Measurements from ENCODE around the gene C19orf12.

C19orf12 gene

DNA sequence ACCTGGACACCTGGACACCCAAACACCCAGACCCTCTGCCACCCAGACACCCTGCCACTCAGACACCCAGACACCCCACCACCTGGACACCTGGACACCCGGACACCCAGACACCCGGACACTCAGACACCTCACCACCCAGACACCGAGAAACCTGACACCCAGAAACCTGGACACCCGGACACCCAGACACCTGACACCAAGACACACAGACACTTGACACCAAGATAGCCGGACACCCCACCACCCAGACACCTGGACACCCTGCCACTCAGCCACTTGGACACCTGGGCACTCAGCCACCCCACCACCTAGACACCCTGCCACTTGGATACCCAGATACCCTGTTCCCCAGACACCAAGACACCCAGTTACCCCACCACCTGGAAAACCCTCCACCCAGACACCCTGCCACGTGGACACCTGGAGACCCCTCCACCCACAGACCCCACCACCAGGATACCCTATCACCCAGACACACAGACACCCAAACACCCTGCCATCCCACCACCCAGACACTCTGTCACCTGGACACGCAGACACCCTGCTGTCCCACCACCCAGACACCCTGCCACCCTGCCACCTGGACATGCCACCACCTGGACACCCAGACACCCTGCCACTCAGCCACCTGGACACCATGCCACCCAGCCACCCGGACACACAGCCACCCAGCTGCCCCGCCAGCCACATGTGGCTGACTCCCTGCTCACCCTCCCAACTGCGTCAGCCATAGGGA is 17.4 kb downstream of the C19orf12 start:
- H3K79me2 ChIP-seq (ENCODE audit: low read length) = no peaks in the 10 kb centered on the region
- H3K27me3 ChIP-seq (replicated peaks; ENCODE audit: insufficient read depth, low read length) = no peaks in the 10 kb centered on the region
- no peak for DNase-seq
- no peaks in the 10 kb centered on the region for H3F3A ChIP-seq (ENCODE audit: insufficient read depth, low read length)
- H3K4me2 ChIP-seq (ENCODE audit: low read depth, low read length) = no peak overlapping the region
- TF ChIP-seq, protein P1, sequence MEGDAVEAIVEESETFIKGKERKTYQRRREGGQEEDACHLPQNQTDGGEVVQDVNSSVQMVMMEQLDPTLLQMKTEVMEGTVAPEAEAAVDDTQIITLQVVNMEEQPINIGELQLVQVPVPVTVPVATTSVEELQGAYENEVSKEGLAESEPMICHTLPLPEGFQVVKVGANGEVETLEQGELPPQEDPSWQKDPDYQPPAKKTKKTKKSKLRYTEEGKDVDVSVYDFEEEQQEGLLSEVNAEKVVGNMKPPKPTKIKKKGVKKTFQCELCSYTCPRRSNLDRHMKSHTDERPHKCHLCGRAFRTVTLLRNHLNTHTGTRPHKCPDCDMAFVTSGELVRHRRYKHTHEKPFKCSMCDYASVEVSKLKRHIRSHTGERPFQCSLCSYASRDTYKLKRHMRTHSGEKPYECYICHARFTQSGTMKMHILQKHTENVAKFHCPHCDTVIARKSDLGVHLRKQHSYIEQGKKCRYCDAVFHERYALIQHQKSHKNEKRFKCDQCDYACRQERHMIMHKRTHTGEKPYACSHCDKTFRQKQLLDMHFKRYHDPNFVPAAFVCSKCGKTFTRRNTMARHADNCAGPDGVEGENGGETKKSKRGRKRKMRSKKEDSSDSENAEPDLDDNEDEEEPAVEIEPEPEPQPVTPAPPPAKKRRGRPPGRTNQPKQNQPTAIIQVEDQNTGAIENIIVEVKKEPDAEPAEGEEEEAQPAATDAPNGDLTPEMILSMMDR (IDR thresholded peaks at IDR 0.05; ENCODE audit: low read length) = no peak
- TF ChIP-seq EZH2 (optimal IDR thresholded peaks at IDR 0.05; ENCODE audit: low read depth, low read length) (no peak), EZH2phosphoT487 (IDR thresholded peaks at IDR 0.05; ENCODE audit: low read length) (no peak)
- no peaks in the 10 kb centered on the region for H4K20me1 ChIP-seq (ENCODE audit: insufficient read depth, low read length)
- no peaks in the 10 kb centered on the region for H3K36me3 ChIP-seq (replicated peaks; ENCODE audit: insufficient read depth, low read length)
- no peak overlapping the region for H3K27ac ChIP-seq (ENCODE audit: low read length)
- no peaks in the 10 kb centered on the region for H3K9me3 ChIP-seq (replicated peaks; ENCODE audit: insufficient read depth, low read length)
- H3K4me3 ChIP-seq (ENCODE audit: low read length) = no peak overlapping the region
- H2AFZ ChIP-seq (ENCODE audit: low read length) = no peak overlapping the region
- no peaks in the 10 kb centered on the region for H3K9me2 ChIP-seq (replicated peaks; ENCODE audit: insufficient read depth, low read length)
- no peak overlapping the region for H3K9ac ChIP-seq (ENCODE audit: low read length)
- H3K4me1 ChIP-seq (ENCODE audit: low read length) = no peaks in the 10 kb centered on the region

DNA sequence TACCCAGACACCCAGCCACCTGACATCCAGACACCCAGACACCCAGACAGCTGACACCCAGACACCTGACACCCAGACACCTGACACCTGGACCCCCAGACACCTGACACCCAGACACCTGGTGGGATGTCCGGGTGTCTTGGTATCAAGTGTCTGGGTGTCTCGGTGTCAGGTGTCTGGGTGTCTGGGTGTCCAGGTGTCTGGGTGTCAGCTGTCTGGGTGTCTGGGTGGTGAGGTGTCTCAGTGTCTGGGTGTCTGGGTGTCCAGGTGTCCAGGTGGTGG is 18.6 kb downstream of the C19orf12 start:
- no peak overlapping the region for H3K4me3 ChIP-seq (ENCODE audit: low read length)
- no peaks in the 10 kb centered on the region for H3K27me3 ChIP-seq (replicated peaks; ENCODE audit: insufficient read depth, low read length)
- H3K4me1 ChIP-seq (ENCODE audit: low read length) = no peaks in the 10 kb centered on the region
- H3K4me2 ChIP-seq (ENCODE audit: low read depth, low read length) = no peak overlapping the region
- H3K9me2 ChIP-seq (replicated peaks; ENCODE audit: insufficient read depth, low read length) = no peaks in the 10 kb centered on the region
- H3F3A ChIP-seq (ENCODE audit: insufficient read depth, low read length) = no peaks in the 10 kb centered on the region
- TF ChIP-seq, protein P1 (IDR thresholded peaks at IDR 0.05; ENCODE audit: low read length) = no peak
- no peak for TF ChIP-seq EZH2phosphoT487 (IDR thresholded peaks at IDR 0.05; ENCODE audit: low read length)
- no peak for TF ChIP-seq EZH2 (optimal IDR thresholded peaks at IDR 0.05; ENCODE audit: low read depth, low read length)
- H3K27ac ChIP-seq (ENCODE audit: low read length) = no peak overlapping the region
- no peak for DNase-seq
- H3K79me2 ChIP-seq (ENCODE audit: low read length) = no peaks in the 10 kb centered on the region
- no peaks in the 10 kb centered on the region for H3K36me3 ChIP-seq (replicated peaks; ENCODE audit: insufficient read depth, low read length)
- H3K9ac ChIP-seq (ENCODE audit: low read length) = no peak overlapping the region
- H3K9me3 ChIP-seq (replicated peaks; ENCODE audit: insufficient read depth, low read length) = no peaks in the 10 kb centered on the region
- H4K20me1 ChIP-seq (ENCODE audit: insufficient read depth, low read length) = no peaks in the 10 kb centered on the region
- no peak overlapping the region for H2AFZ ChIP-seq (ENCODE audit: low read length)

DNA sequence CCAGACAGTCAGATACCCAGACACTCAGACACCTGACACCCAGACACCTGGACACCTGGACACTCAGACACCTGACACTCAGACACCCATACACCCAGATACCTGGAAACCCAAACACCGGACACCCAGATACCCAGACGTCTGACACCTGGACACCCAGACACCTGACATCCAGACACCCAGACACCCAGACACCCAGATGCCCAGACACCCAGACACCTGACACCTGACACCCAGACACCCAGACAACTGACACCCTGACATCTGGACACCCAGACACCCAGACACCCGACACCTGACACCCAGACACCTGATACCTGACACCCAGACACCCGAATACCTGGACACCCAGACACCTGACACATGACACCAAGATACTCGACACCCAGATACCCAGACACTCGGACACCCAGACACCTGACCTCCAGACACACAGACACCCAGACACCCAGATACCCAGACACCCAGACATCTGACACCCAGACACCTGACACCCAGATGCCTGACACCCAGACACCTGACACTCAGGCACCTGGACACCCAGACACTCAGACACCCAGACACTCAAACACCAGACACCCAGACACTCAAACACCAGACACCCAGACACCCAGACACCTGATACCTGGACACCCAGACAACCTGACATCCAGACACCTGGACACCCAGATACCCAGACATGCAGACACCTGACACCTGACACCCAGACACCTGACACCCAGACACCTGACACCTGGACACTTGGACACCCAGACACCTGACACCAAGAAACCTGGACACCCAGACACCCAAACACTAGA is 19.1 kb downstream of the C19orf12 start:
- no peaks in the 10 kb centered on the region for H3K9me3 ChIP-seq (replicated peaks; ENCODE audit: insufficient read depth, low read length)
- H3K27me3 ChIP-seq (replicated peaks; ENCODE audit: insufficient read depth, low read length) = no peaks in the 10 kb centered on the region
- H3K9ac ChIP-seq (ENCODE audit: low read length) = no peak overlapping the region
- no peak overlapping the region for H3K4me2 ChIP-seq (ENCODE audit: low read depth, low read length)
- no peak overlapping the region for H2AFZ ChIP-seq (ENCODE audit: low read length)
- H4K20me1 ChIP-seq (ENCODE audit: insufficient read depth, low read length) = no peaks in the 10 kb centered on the region
- no peaks in the 10 kb centered on the region for H3K79me2 ChIP-seq (ENCODE audit: low read length)
- DNase-seq = no peak
- no peaks in the 10 kb centered on the region for H3K9me2 ChIP-seq (replicated peaks; ENCODE audit: insufficient read depth, low read length)
- no peaks in the 10 kb centered on the region for H3K36me3 ChIP-seq (replicated peaks; ENCODE audit: insufficient read depth, low read length)
- H3F3A ChIP-seq (ENCODE audit: insufficient read depth, low read length) = no peaks in the 10 kb centered on the region
- no peaks in the 10 kb centered on the region for H3K4me1 ChIP-seq (ENCODE audit: low read length)
- TF ChIP-seq EZH2 (optimal IDR thresholded peaks at IDR 0.05; ENCODE audit: low read depth, low read length) = no peak
- TF ChIP-seq EZH2phosphoT487 (IDR thresholded peaks at IDR 0.05; ENCODE audit: low read length) = no peak
- TF ChIP-seq, protein P1 (IDR thresholded peaks at IDR 0.05; ENCODE audit: low read length) = no peak
- H3K4me3 ChIP-seq (ENCODE audit: low read length) = no peak overlapping the region
- no peak overlapping the region for H3K27ac ChIP-seq (ENCODE audit: low read length)
